ENCODE data around the gene ELL2. TPM values are rescaled to one million over a fixed set of nuclear protein-coding genes. Genes with fewer than 3 reads are reported as not detected.
A peak's percentile ranks its signal among the peaks of the same experiment; 100 is the strongest.

ELL2 gene
- total RNA-seq, 4 donors from 2014 or later = 58.2 to 128 (median 95.0) TPM

- Histone ChIP-seq H3K4me1 (no peaks in the 10 kb centered on the region), H3K9me3 (no peaks in the 10 kb centered on the region), H3K4me3 (no peak overlapping the region), H3K27ac (no peak overlapping the region), H3K36me3 (peaks cover 58% of the 10 kb centered on the region), H3K27me3 (no peaks in the 10 kb centered on the region)
- no peak for DNase-seq (ENCODE audit: low spot score in 2 of 2)
- TF ChIP-seq POLR2AphosphoS5 (IDR thresholded peaks at IDR 0.05) = no peak
- TF ChIP-seq POLR2A (IDR thresholded peaks at IDR 0.05) = no peak
- TF ChIP-seq CTCF (IDR thresholded peaks at IDR 0.05) = no peak
- TF ChIP-seq EP300 (IDR thresholded peaks at IDR 0.05) = no peak
- 59% methylated on average over 1 of the region's 1 CpG for WGBS
Measured at GRCh38 chr5:95899006-95899405, 62.6 kb downstream of the ELL2 start.

GRCh38 chr5:95895771-95896170 lies 65.9 kb downstream of the ELL2 start:
- DNase-seq (ENCODE audit: low spot score in 2 of 2) = no peak
- H3K4me1 ChIP-seq = no peaks in the 10 kb centered on the region
- no peak overlapping the region for H3K4me3 ChIP-seq
- peaks cover 77% of the 10 kb centered on the region for H3K36me3 ChIP-seq
- 81% methylated on average over 5 of the region's 5 CpGs for whole genome bisulfite sequencing
- no peak overlapping the region for H3K27ac ChIP-seq
- H3K27me3 ChIP-seq = no peaks in the 10 kb centered on the region
- H3K9me3 ChIP-seq = no peaks in the 10 kb centered on the region
- no peak for TF ChIP-seq POLR2AphosphoS5 (IDR thresholded peaks at IDR 0.05)
- TF ChIP-seq CTCF (IDR thresholded peaks at IDR 0.05) = no peak
- TF ChIP-seq POLR2A (IDR thresholded peaks at IDR 0.05) = no peak
- TF ChIP-seq EP300 (IDR thresholded peaks at IDR 0.05) = no peak

GRCh38 chr5:95895251-95895650 lies 66.4 kb downstream of the ELL2 start:
- H3K4me3 ChIP-seq = no peak overlapping the region
- DNase-seq (ENCODE audit: low spot score in 2 of 2) = no peak
- no peaks in the 10 kb centered on the region for H3K4me1 ChIP-seq
- no peaks in the 10 kb centered on the region for H3K9me3 ChIP-seq
- TF ChIP-seq POLR2AphosphoS5 (IDR thresholded peaks at IDR 0.05) (no peak), POLR2A (IDR thresholded peaks at IDR 0.05) (no peak), EP300 (IDR thresholded peaks at IDR 0.05) (no peak), CTCF (IDR thresholded peaks at IDR 0.05) (no peak)
- 83% methylated on average over 3 of the region's 3 CpGs for WGBS
- H3K27ac ChIP-seq = no peak overlapping the region
- H3K27me3 ChIP-seq = no peaks in the 10 kb centered on the region
- H3K36me3 ChIP-seq = peaks cover 77% of the 10 kb centered on the region

- no peak overlapping the region for H3K4me3 ChIP-seq
- DNase-seq (ENCODE audit: low spot score in 2 of 2) = no peak
- no peaks in the 10 kb centered on the region for H3K9me3 ChIP-seq
- no peaks in the 10 kb centered on the region for H3K27me3 ChIP-seq
- H3K36me3 ChIP-seq = peaks cover 80% of the 10 kb centered on the region
- 83% methylated on average over 5 of the region's 5 CpGs for WGBS
- H3K27ac ChIP-seq = no peak overlapping the region
- no peak for TF ChIP-seq EP300 (IDR thresholded peaks at IDR 0.05)
- peak in 1 of 2 donors; percentile 18 for TF ChIP-seq CTCF (IDR thresholded peaks at IDR 0.05)
- no peaks in the 10 kb centered on the region for H3K4me1 ChIP-seq
Measured at GRCh38 chr5:95892784-95893354, 68.8 kb downstream of the ELL2 start.

GRCh38 chr5:95891499-95891898 lies 70.2 kb downstream of the ELL2 start:
- Histone ChIP-seq H3K27me3 (no peaks in the 10 kb centered on the region), H3K27ac (no peak overlapping the region), H3K9me3 (no peaks in the 10 kb centered on the region), H3K4me1 (no peaks in the 10 kb centered on the region), H3K4me3 (no peak overlapping the region), H3K36me3 (peaks cover 68% of the 10 kb centered on the region)
- TF ChIP-seq POLR2A (IDR thresholded peaks at IDR 0.05) = no peak
- TF ChIP-seq EP300 (IDR thresholded peaks at IDR 0.05) = no peak
- TF ChIP-seq POLR2AphosphoS5 (IDR thresholded peaks at IDR 0.05) = no peak
- no peak for TF ChIP-seq CTCF (IDR thresholded peaks at IDR 0.05)
- WGBS = 87% methylated on average over 2 of the region's 2 CpGs
- DNase-seq (ENCODE audit: low spot score in 2 of 2) = no peak

Data from suprapubic skin (tissue), 4 donors.